ENCODE measurements around the gene KCNH4. TPM values are rescaled to one million over a fixed set of nuclear protein-coding genes. Genes with fewer than 3 reads are reported as not detected.

The KCNH4 gene
- total RNA-seq, 2 donors from 2014 or later: not detected

GRCh38 chr17:42179911-42180410 lies 981 bp downstream of the KCNH4 start:
- H3K4me3 ChIP-seq: no peak overlapping the region
- H3K27ac ChIP-seq: no peak overlapping the region
- ATAC-seq (peak; percentile 18), DNase-seq (peak; percentile 54 to 64 (median 60))
- H3K36me3 ChIP-seq (replicated peaks in 1 of 2; ENCODE audit: insufficient read depth in 1 of 2, low read depth in 2 of 2): no peaks in the 10 kb centered on the region
- 1 to 18% methylated on average over 12 to 20 of the region's 20 CpGs for WGBS, 2 donors
- intact Hi-C loops (cut with DNase I): no loop called here
- H3K4me1 ChIP-seq: peaks cover 36% of the 10 kb centered on the region
- TF ChIP-seq CTCF (IDR thresholded peaks at IDR 0.05) (no peak), POLR2A (IDR thresholded peaks at IDR 0.05) (no peak)
- peaks cover 0 to 6% of the 10 kb centered on the region in 2 donors for H3K27me3 ChIP-seq
- H3K9me3 ChIP-seq: no peaks in the 10 kb centered on the region

- Histone ChIP-seq H3K36me3 (replicated peaks in 1 of 2; ENCODE audit: insufficient read depth in 1 of 2, low read depth in 2 of 2) (no peaks in the 10 kb centered on the region), H3K27me3 (peaks cover 0 to 6% of the 10 kb centered on the region in 2 donors), H3K27ac (no peak overlapping the region), H3K4me3 (no peak overlapping the region), H3K4me1 (peaks cover 31% of the 10 kb centered on the region), H3K9me3 (no peaks in the 10 kb centered on the region)
- DNase-seq (no peak), ATAC-seq (no peak)
- intact Hi-C loops (cut with DNase I): no loop called here
- whole genome bisulfite sequencing, 2 donors: 8 to 9% methylated on average over 1 of the region's 1 CpG
- TF ChIP-seq CTCF (IDR thresholded peaks at IDR 0.05): no peak
- no peak for TF ChIP-seq POLR2A (IDR thresholded peaks at IDR 0.05)
Measured at GRCh38 chr17:42179335-42179734, 1.6 kb downstream of the KCNH4 start.

- H3K4me3 ChIP-seq: no peak overlapping the region
- H3K27ac ChIP-seq: no peak overlapping the region
- DNase-seq: no peak
- peaks cover 26% of the 10 kb centered on the region for H3K4me1 ChIP-seq
- H3K27me3 ChIP-seq: peaks cover 0 to 6% of the 10 kb centered on the region in 2 donors
- WGBS, 2 donors: 26 to 29% methylated on average over 6 to 14 of the region's 14 CpGs
- H3K9me3 ChIP-seq: no peaks in the 10 kb centered on the region
- intact Hi-C loops (cut with DNase I): no loop called here
- ATAC-seq: no peak
- H3K36me3 ChIP-seq (replicated peaks in 1 of 2; ENCODE audit: insufficient read depth in 1 of 2, low read depth in 2 of 2): no peaks in the 10 kb centered on the region
- TF ChIP-seq CTCF (IDR thresholded peaks at IDR 0.05) (no peak), POLR2A (IDR thresholded peaks at IDR 0.05) (no peak)
Measured at GRCh38 chr17:42178817-42179216, 2.1 kb downstream of the KCNH4 start.

DNA sequence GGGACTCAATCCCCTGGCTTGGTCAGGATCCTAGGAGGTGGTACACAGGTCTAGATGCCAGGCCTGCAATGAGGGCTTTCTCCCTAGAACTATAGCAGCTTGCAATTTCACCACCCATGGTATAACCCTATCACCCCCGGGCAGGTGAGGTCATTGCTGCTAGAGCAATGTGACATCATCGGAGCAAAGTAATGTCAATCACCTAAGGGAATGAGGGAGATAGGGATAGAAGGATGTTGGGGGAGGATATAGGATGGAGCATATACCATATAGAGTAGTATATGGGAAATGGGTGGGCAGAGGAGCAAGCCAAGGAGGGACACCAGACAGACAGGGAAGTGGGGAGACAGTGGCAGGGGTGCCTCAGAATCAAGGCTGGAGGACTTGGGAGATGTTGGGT lies 3.3 kb downstream of the KCNH4 start:
- Histone ChIP-seq H3K27ac (no peak overlapping the region), H3K4me3 (no peak overlapping the region), H3K9me3 (no peaks in the 10 kb centered on the region), H3K27me3 (peaks cover 0 to 6% of the 10 kb centered on the region in 2 donors), H3K4me1 (peaks cover 18% of the 10 kb centered on the region), H3K36me3 (replicated peaks in 1 of 2; ENCODE audit: insufficient read depth in 1 of 2, low read depth in 2 of 2) (no peaks in the 10 kb centered on the region)
- no peak for TF ChIP-seq POLR2A (IDR thresholded peaks at IDR 0.05)
- TF ChIP-seq CTCF (IDR thresholded peaks at IDR 0.05): no peak
- no peak for ATAC-seq
- 78 to 79% methylated on average over 2 of the region's 2 CpGs for WGBS, 2 donors
- DNase-seq: no peak
- intact Hi-C loops (cut with DNase I): no loop called here

- no peaks in the 10 kb centered on the region for H3K4me1 ChIP-seq
- no peaks in the 10 kb centered on the region for H3K36me3 ChIP-seq (replicated peaks in 1 of 2; ENCODE audit: insufficient read depth in 1 of 2, low read depth in 2 of 2)
- TF ChIP-seq CTCF (IDR thresholded peaks at IDR 0.05) (no peak), POLR2A (IDR thresholded peaks at IDR 0.05) (no peak)
- no peak for DNase-seq
- no peak overlapping the region for H3K4me3 ChIP-seq
- no peak for ATAC-seq
- no peaks in the 10 kb centered on the region for H3K9me3 ChIP-seq
- no peaks in the 10 kb centered on the region for H3K27me3 ChIP-seq
- no peak overlapping the region for H3K27ac ChIP-seq
- 64 to 65% methylated on average over 10 to 14 of the region's 14 CpGs for WGBS, 2 donors
- intact Hi-C loops (cut with DNase I): no loop called here
Measured at GRCh38 chr17:42174126-42174783, 6.7 kb downstream of the KCNH4 start.

All from body of pancreas (tissue), 4 donors.